ENCODE measurements around the gene SUPT3H.

Gene SUPT3H

DNA sequence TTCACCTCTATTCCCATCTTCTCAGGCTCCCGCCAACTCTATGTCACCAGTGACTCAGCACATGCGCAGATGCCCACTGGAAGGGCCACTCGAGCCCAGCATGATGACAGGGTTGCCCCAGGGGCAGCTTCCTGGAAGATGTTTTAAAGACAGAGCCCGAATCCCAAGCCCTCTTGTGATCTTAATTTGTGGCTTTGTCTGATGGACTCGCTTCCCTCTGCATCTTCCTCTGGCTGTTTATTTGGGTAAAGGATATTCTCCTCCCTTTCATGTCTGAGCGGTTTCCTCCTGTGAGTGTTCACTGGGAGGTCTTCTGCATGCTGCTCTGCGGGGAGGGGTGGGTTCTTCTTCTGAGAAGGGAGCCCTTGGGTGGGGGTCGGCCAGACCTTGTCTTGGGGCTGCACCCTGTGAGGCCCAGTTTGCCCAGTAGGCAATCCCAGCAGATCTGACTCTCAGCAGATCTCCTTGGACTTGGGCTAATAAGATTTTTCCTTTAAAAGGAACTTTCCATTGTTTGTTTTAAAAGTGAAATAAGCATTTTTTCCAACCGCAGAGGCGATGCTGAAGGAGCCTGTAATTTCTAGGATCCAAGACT is 589.2 kb downstream of the SUPT3H start:
- no peak for DNase-seq (ENCODE audit: low spot score)

DNA sequence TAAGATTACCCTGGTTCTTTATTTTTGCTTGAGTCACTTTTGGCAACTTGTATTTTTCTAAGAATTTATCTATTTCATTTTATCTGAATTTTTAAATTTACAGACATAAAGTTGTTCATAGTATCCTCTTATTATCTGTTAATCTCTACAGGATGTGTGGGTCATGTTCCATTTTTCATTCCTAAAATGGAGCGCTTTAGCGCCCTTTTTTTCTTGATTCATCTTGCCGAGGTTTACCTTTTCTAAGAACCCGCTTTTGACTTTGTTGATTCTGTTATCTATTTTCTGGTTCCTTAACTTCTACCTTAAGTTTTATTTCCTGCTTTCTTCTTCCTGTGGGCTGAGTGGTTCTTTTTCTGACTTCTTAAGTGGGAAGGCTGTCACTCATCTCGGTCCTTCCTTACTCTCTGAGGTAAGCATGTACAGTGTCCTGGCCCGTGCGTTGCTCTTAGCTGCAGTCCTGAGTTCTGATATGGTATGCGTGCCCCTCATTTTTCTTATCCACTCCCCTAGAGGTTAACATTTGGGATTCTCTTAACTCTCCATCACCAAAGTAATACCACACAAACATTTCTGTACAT is 590.4 kb downstream of the SUPT3H start:
- DNase-seq (ENCODE audit: low spot score), result no peak

DNA sequence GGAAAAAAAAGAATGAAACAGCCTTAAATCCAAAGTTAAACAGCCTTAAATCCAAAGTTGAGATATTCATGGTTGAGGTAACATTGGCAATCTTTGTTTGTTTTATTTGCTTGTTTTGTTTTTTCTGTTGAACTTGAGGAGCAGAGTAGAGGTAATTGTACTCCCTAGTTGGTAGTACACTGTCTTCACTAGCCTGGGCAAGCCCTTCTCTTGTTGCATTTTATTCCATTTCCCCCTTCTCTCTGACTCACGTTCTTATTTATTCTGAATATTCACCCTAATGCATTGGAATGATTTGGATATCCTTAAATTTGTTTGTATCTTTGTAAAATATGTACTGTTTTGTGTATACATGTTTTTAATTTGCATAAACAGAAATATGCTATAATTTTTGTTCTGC is 592.6 kb downstream of the SUPT3H start:
- no peak for DNase-seq (ENCODE audit: low spot score)

DNA sequence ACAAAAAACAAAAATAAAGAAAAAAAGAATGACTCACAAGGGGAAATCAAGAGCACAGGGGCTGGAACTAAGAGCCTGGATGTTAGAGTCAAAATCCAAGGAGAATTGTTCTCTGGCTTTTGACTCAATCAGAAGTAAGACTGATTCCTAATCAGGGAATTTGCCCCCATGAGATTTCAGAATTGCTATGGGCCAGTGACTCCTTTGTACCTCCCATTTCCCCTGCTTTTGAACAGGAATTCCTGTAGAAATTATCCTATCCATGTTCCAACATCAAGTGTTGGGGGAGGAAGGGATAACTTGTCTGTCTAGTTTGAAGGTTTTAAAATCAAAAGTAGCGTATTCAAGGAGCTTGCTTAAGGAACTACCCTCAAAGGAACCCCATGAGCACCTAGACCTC is 593.5 kb downstream of the SUPT3H start:
- no peak for DNase-seq (ENCODE audit: low spot score)

DNA sequence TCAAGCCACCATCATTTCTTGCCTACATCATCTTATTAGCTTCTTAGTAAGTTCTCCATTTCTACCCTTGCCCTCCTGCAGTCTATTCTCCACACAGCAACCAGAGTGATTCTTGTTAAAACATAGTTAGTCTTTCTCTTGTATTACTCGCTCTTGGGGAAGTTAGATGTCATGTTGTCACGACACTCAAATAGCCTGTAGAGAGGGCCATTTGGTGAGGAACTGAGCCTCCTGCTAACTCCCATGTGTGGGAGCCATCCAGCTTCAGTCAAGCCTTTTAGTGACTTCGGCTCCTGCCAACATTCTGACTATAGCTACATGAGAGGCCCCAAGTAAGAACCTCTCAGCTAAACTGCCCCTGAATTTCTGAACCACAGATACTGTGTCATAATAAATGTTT is 594.8 kb downstream of the SUPT3H start:
- no peak for DNase-seq (ENCODE audit: low spot score)

DNA sequence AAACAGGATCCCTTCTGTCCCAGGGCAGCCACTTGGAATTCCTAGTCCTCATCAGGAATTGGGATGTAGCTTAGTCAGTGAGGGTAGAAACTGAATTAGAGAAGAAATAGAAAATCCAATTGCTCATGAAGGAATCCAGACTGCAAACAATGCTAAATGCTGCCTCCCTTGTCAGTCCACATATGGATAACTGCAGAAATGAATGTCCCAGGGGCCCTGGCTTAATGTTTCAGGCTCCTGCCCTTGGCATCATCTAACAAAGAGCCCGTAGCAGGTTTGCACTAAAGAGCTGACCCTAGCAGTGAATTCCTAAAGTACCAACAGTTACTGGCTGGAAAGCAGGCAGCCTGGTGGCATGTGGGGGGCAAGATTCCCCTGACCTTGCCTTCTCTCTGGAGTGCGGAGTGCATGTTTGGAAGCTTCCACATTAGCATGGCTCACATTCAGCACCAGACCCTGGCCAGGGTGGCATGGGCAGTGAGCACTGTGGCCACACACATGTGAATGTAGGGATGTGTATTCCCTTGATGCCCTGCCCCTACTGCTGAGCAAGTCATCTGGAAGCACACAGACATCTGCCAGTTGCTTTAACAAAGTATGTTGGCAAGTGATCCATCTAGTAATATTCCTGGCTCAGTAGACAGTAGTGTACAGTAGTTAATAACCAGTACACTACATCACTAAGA is 595.7 kb downstream of the SUPT3H start:
- no peak for DNase-seq (ENCODE audit: low spot score)

DNA sequence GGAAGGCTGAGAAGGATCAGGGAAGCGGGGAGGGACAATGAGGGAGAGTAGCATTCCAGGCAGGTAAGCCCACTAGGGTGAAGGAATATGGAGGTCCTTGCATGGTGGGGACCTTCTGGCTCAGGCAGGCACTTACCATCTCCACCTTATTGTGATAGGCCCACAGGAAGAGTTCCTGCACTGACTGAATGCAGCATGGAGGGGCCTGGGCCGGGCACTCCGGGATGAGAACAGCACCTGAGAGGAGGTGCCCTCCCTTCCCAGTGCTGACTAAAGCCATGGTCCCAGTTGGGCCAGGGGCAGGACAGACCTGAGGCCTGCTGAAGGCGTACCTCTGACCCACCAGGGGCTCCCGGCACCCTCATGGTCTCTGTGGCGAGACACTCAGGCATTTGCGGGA is 597.6 kb downstream of the SUPT3H start:
- DNase-seq (ENCODE audit: low spot score), result no peak

DNA sequence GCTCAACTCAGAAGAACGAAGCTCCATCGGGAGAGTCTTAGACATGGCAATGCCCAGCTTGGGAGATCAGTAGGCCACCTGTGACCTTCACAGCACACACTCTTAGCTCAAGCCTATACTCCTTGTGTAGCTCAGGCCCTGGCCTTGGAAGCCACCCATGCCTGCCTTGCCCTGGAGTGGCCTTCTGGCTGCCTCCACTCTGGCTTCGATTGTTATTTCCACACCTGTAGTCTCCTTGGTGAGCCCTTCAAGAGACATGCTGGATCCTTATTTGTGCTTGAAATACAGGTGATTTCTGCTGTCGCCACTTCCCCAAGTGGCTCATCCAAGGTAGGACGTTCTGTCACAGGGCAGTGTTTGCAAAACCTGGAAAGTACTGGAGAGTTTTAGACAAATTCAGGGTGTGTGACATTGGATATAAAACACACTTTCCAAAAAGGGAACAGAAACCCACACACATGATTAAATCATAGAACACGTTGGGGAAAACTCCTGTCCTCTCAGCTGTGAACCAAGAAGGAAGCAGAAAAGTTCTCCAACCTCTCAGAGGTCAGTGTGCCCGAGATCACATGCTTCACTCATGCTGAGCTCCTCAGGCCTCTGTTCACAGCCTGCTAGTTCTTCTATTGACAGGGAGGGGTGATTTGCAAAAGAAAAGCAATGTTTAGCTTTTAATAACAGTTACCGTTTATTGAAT is 598.5 kb downstream of the SUPT3H start:
- no peak for DNase-seq (ENCODE audit: low spot score)
